Hepatocyte (in vitro differentiated cells): Measurements from ENCODE around the gene DUSP10.

Source experiments
- CTCF ChIP-seq: fragments of 200-600 bp; sonication (generic); IDR thresholded peaks from 2 replicates; pipeline ENCODE4 v1.5.1; 2016; ENCODE audit warnings: antibody characterized with exemption, mild to moderate bottlenecking; ENCODE audit not compliant: poor library complexity
- EZH2 ChIP-seq: fragments of 200-600 bp; sonication (generic); IDR thresholded peaks from 2 replicates; pipeline ENCODE4 v1.6.1; 2016; ENCODE audit warnings: antibody characterized with exemption, mild to moderate bottlenecking, borderline replicate concordance
- EZH2phosphoT487 ChIP-seq: fragments of 200-600 bp; sonication (generic); IDR thresholded peaks from one replicate; pipeline ENCODE4 v1.6.1; 2018; ENCODE audit warnings: antibody characterized with exemption, mild to moderate bottlenecking, low read depth, moderate library complexity; ENCODE audit not compliant: unreplicated experiment, severe bottlenecking

- TF ChIP-seq CTCF (no peak), EZH2 (no peak), EZH2phosphoT487 (no peak)
These were observed 22.7 kb downstream of the DUSP10 start for GRCh38 chr1:221719278-221719597.
